Stimulated activated naive CD8-positive, alpha-beta T cell treated with anti-CD3 and anti-CD28 coated beads, Interleukin-15, amount 100 ng/mL, for 72 hours (primary cell): ENCODE measurements around the gene ZNF496.
"Not testable (repeated sequence)": the region's sequence is repeated elsewhere in the genome, so short reads cannot be mapped to it uniquely, and the experiment has no call there.

ENCODE experiments used
- ATAC-seq: fragments of 150-1000 bp; cut with Tn5 transposase; 2 replicates; pipeline ENCODE4 v1.10.0; 2021; ENCODE audit warnings: mild to moderate bottlenecking, moderate library complexity
- DNase-seq, 2 donors: peaks; one replicate each; pipeline ENCODE4 v3.0.0; 2021 to 2022
- H3K27ac Mint-ChIP-seq, 2 donors: one replicate each; pipeline ENCODE4 v1.8.0; 2022; ENCODE audit warnings: mild to moderate bottlenecking in 2 of 2, mixed read lengths in 2 of 2, moderate library complexity in 2 of 2
- H3K27me3 Mint-ChIP-seq: one replicate; pipeline ENCODE4 v1.8.0; 2022; ENCODE audit warnings: mixed read lengths
- H3K4me1 Mint-ChIP-seq: one replicate; pipeline ENCODE4 v1.8.0; 2022; ENCODE audit warnings: mild to moderate bottlenecking, mixed read lengths
- H3K4me3 Mint-ChIP-seq, 2 donors: one replicate each; pipeline ENCODE4 v1.8.0; 2022; ENCODE audit warnings: mild to moderate bottlenecking in 2 of 2, mixed read lengths in 2 of 2, moderate library complexity in 1 of 2
- H3K9me3 Mint-ChIP-seq, 2 donors: one replicate each; pipeline ENCODE4 v1.8.0; 2022; ENCODE audit warnings: mixed read lengths in 2 of 2

ZNF496 gene

GRCh38 chr1:247331525-247332214, at the start of gene ZNF496:
TSS of gene ZNF496 (minus strand) at chr1:247331867. CDS start at chr1:247329578, 2,289 bp downstream.
- H3K9me3 Mint-ChIP-seq, result no peaks in the 10 kb centered on the region
- H3K27me3 Mint-ChIP-seq, result no peaks in the 10 kb centered on the region
- DNase-seq (peak; percentile 70 to 77), ATAC-seq (peak; percentile 81)
- peaks cover 77% of the 10 kb centered on the region for H3K4me1 Mint-ChIP-seq
- H3K4me3 Mint-ChIP-seq, result peak within 1 kb of the TSS; percentile 95 to 97
- H3K27ac Mint-ChIP-seq, result peak within 1 kb of the TSS; percentile 97 to 98

DNA sequence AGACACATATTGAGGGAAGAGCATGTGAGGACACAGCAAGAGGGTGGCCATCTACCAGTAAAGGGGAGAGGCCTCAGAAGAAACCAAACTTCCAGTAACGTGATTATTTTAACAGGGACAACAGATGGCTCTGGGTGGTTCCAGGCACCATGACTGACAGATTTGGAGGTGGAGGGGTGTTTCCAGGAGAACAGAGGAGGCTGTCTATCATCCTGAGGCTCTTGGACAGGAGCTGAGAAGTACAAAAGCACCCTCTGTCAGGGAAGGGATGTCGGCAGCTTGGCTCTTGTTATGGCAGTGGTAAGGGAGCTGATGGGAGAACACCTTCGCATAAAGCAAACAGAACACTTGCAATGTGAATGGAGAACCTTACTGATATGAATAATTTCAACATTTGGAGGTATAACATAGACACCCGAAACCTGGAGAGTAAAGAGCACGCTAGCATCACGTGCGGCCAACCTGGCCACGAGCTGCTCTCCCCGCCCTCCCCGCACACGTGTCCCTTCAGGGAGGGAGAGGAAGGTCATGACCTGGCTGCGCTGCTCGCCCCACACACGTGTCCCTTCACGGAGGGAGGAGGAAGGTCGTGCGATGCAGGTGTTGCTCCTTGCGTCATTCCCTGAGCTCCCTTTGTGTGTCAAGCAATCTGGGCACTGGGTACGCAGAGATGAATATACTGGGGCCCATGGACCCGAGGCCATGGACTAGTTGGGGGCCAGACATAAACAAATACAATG, 46.8 kb upstream of the ZNF496 start:
- no peak overlapping the region for H3K4me3 Mint-ChIP-seq
- no peaks in the 10 kb centered on the region for H3K27me3 Mint-ChIP-seq
- peaks cover 2% of the 10 kb centered on the region in 2 donors for H3K9me3 Mint-ChIP-seq
- H3K27ac Mint-ChIP-seq, result no peak overlapping the region
- DNase-seq (no peak), ATAC-seq (no peak)
- no peaks in the 10 kb centered on the region for H3K4me1 Mint-ChIP-seq

DNA sequence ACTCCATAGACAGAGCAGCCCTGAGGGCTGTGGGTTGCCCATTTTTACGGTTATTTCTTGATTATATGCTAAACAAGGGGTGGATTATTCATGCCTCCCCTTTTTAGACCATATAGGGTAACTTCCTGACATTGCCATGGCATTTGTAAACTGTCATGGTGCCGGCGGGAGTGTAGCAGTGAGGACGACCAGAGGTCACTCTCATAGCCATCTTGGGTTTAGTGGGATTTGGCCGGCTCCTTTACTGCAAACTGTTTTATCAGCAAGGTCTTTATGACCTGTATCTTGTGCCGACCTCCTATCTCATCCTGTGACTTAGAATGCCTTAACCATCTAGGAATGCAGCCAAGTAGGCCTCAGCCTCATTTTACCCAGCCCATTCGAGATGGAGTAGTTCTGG, 46.0 kb upstream of the ZNF496 start:
- not testable (repeated sequence) for H3K27me3 Mint-ChIP-seq, H3K27ac Mint-ChIP-seq, ATAC-seq, H3K4me3 Mint-ChIP-seq, H3K4me1 Mint-ChIP-seq, H3K9me3 Mint-ChIP-seq, DNase-seq

DNA sequence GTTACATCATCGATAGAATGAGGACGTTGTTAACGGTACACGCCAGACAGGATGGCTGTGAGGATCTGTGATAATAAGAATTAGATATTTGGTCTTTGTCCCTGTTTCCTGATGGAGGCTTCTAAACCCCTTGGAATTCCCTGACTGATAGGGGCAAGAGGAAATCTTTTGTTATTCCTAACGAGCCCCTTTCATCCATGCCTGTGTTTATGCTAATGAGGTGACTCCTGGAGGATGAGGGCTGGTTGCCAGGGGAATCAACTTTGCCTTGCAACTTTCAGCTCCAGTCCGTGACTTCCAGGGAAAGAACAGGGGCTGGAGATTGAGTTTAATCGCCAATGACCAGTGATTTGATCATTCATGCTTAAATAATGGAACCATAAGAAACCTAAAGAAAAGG, 45.0 kb upstream of the ZNF496 start:
- H3K27me3 Mint-ChIP-seq, result no peaks in the 10 kb centered on the region
- DNase-seq (no peak), ATAC-seq (no peak)
- H3K27ac Mint-ChIP-seq, result no peak overlapping the region
- H3K9me3 Mint-ChIP-seq, result no peaks in the 10 kb centered on the region
- no peak overlapping the region for H3K4me3 Mint-ChIP-seq
- H3K4me1 Mint-ChIP-seq, result no peaks in the 10 kb centered on the region

- ATAC-seq (no peak), DNase-seq (no peak)
- Mint-ChIP-seq H3K4me3 (no peak overlapping the region), H3K27ac (no peak overlapping the region), H3K9me3 (no peaks in the 10 kb centered on the region), H3K4me1 (no peaks in the 10 kb centered on the region), H3K27me3 (no peaks in the 10 kb centered on the region)
Measured at GRCh38 chr1:247375747-247376146, 44.1 kb upstream of the ZNF496 start.

DNA sequence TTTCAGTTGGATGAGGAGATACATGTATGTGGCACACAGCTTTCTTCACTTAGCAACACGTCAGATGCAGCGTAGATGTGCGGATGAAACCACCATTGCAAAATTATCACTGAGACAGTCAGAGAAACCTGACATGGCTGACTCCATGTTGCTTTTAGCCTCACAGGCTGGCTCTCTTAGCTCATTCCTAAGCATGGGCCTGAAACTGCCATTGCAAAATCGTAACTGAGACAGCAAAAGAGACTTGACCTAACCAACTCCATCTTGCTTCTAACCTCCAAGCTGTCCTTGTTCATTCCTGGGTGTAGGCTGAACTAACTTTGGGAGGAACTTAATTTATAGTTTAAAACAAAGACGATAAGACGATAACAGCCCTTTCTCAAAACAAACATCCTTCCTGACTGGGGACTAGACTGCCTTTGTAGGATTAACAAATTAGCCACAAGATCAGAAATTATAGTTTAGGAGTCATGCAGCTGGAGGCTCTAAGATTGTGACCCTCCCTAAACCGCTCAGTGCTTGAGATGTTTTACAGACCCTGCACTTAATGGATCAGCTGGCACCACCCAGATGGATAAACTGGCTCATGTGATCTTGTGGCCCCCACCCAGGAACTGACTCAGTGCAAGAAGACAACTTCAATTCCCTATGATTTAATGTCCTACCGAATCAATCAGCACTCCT, 43.1 kb upstream of the ZNF496 start:
- H3K4me1 Mint-ChIP-seq, H3K4me3 Mint-ChIP-seq, H3K27me3 Mint-ChIP-seq, H3K27ac Mint-ChIP-seq, DNase-seq, ATAC-seq, H3K9me3 Mint-ChIP-seq: not testable (repeated sequence)

DNA sequence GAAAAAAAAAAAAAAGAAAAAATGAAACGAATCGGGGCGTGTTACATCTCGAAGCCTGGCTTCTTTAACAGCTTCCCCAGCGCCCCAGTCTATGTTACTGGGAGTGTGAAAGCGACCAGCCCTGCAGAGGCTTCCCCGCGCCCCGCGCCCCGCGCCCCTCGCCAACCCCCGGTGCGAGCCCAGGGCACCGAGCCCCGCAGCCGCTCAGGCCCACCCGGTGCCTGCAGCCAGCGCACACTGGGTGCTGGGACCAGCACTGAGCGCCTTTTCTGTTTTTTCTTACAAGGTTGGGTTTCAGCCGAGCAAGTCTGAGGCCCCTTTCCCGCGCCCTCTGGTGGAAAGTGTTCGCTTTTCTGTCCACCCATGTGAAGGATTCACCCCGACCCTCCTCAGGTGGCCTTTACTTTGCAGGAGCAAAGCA, 42.1 kb upstream of the ZNF496 start:
- no peaks in the 10 kb centered on the region for H3K9me3 Mint-ChIP-seq
- H3K4me3 Mint-ChIP-seq, result peak overlapping the region; percentile 21 to 58
- H3K4me1 Mint-ChIP-seq, result no peaks in the 10 kb centered on the region
- no peak overlapping the region for H3K27ac Mint-ChIP-seq
- peak; percentile 48 to 65 for DNase-seq
- peak; percentile 89 for ATAC-seq
- H3K27me3 Mint-ChIP-seq, result peaks cover 6% of the 10 kb centered on the region

DNA sequence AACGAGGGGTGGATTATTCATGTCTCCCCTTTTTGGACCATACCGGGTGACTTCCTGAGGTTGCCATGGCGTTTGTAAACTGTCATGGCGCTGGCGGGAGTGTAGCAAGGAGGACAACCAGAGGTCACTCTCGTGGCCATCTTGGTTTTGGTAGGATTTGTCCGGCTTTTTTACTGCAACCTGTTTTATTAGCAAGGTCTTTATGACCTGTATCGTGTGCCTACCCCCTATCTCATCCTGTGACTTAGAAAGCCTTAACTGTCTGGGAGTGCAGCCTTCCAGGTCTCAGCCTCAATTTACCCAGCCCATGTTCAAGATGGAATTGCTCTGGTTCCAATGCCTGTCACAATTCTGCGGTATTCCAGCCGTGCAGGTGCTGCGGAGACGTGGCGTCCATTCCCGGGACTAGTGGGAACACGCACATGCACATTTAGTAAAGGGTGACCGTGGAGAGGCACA, 40.2 kb upstream of the ZNF496 start:
- H3K27ac Mint-ChIP-seq, result no peak overlapping the region
- peaks cover 18% of the 10 kb centered on the region for H3K27me3 Mint-ChIP-seq
- ATAC-seq (no peak), DNase-seq (no peak)
- no peaks in the 10 kb centered on the region for H3K9me3 Mint-ChIP-seq
- no peaks in the 10 kb centered on the region for H3K4me1 Mint-ChIP-seq
- H3K4me3 Mint-ChIP-seq, result no peak overlapping the region

GRCh38 chr1:247370786-247371732, 39.4 kb upstream of the ZNF496 start:
- no peaks in the 10 kb centered on the region for H3K4me1 Mint-ChIP-seq
- DNase-seq, result no peak
- ATAC-seq, result no peak
- H3K4me3 Mint-ChIP-seq, result no peak overlapping the region
- peaks cover 26% of the 10 kb centered on the region for H3K27me3 Mint-ChIP-seq
- no peaks in the 10 kb centered on the region for H3K9me3 Mint-ChIP-seq
- no peak overlapping the region for H3K27ac Mint-ChIP-seq

GRCh38 chr1:247368490-247369145, 37.0 kb upstream of the ZNF496 start:
- no peak for ATAC-seq

DNA sequence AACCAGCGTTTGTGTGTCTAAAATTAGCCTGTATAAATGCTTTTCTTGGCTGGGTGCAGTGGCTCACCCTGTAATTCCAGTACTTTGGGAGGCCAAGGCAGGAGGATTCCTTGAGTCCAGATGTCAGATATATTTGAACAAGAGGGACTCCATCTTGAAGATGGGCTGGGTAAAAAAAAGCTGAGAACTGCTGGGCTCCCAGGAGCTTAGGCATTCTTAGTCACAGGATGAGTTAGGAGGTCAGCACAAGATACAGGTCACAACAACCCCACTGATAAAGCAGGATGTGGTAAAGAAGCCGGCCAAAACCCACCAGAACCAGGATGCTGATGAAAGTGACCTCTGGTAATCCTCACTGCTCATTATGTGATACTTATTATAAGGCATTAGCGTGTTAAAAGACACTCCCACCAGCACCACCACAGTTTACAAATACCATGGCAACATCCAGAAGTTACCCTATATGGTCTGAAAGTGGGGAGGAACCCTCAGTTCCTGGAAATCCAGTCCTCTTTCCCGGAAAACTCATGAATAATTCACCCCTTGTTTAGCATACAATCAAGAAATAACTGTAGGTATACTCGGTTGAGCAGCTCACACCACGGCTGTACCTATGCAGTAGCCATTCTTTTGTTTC, 36.2 kb upstream of the ZNF496 start:
- Mint-ChIP-seq H3K27ac (no peak overlapping the region), H3K4me3 (no peak overlapping the region), H3K27me3 (peaks cover 51% of the 10 kb centered on the region), H3K9me3 (peaks cover 0 to 4% of the 10 kb centered on the region in 2 donors), H3K4me1 (no peaks in the 10 kb centered on the region)
- DNase-seq (no peak), ATAC-seq (no peak)

More at GRCh38 chr1:247368490-247369145, 37.0 kb upstream of the ZNF496 start:
- Mint-ChIP-seq H3K4me3 (no peak overlapping the region), H3K27me3 (peaks cover 43% of the 10 kb centered on the region), H3K27ac (no peak overlapping the region), H3K9me3 (peaks cover 0 to 4% of the 10 kb centered on the region in 2 donors), H3K4me1 (no peaks in the 10 kb centered on the region)
- DNase-seq, result no peak

DNA sequence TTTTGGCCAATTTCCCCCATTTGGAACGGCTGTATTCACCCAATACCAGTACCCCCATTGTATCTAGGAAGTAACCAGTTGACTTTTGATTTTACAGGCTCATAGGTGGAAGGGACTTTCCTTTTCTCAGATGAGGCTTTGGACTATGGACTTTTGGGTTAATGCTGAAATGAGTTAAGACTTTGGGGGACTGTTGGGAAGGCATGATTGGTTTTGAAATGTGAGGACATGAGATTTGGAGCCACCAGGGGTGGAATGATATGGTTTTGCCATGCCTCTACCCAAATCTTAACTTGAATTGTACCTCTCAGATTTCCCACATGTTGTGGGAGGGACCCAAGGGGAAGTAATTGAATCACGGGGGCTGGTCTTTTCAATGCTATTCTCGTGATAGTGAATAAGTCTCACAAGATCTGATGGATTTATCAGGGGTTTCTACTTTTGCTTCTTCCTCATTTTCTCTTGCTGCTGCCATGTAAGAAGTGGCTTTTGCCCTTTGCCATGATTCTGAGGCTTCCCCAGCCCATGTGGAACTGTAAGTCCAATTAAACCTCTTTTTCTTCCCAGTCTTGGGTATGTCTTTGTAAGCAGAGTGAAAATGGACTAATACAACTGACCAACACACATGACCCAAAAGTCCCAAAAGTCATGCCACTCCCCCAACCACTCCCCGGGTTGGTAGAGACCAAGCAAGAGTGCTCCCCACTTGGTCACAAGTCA, 35.4 kb upstream of the ZNF496 start:
- H3K4me3 Mint-ChIP-seq, result no peak overlapping the region
- ATAC-seq, result no peak
- no peak overlapping the region for H3K27ac Mint-ChIP-seq

GRCh38 chr1:247366345-247366744, 34.7 kb upstream of the ZNF496 start:
- H3K9me3 Mint-ChIP-seq, ATAC-seq, H3K4me1 Mint-ChIP-seq, H3K4me3 Mint-ChIP-seq, DNase-seq, H3K27ac Mint-ChIP-seq: not testable (repeated sequence)
- peaks cover 54% of the 10 kb centered on the region for H3K27me3 Mint-ChIP-seq

More for the DNA sequence above, 35.4 kb upstream of the ZNF496 start:
- DNase-seq, result no peak
- Mint-ChIP-seq H3K4me1 (no peaks in the 10 kb centered on the region), H3K27me3 (peaks cover 51% of the 10 kb centered on the region), H3K9me3 (peaks cover 0 to 4% of the 10 kb centered on the region in 2 donors)

- no peak overlapping the region for H3K4me3 Mint-ChIP-seq
- DNase-seq (no peak), ATAC-seq (no peak)
- peaks cover 11% of the 10 kb centered on the region for H3K4me1 Mint-ChIP-seq
- no peak overlapping the region for H3K27ac Mint-ChIP-seq
- H3K9me3 Mint-ChIP-seq, result peaks cover 0 to 4% of the 10 kb centered on the region in 2 donors
- peaks cover 67% of the 10 kb centered on the region for H3K27me3 Mint-ChIP-seq
Measured at GRCh38 chr1:247365023-247365422, 33.4 kb upstream of the ZNF496 start.
